SK-N-SH treated with all-trans-retinoic acid at 6 μM for 48 hours (cell line): ENCODE measurements around the gene C13orf46.

Experiments
- ZFP3 ChIP-seq: fragments of 250-450 bp; sonication (Bioruptor Pico); IDR thresholded peaks from 2 replicates; pipeline ENCODE4 v1.5.0; 2020; ENCODE audit warnings: mild to moderate bottlenecking, moderate library complexity
- TF ChIP-seq, protein P1 (sequence below): fragments of 250-450 bp; sonication (Bioruptor Pico); IDR thresholded peaks from 2 replicates; pipeline ENCODE4 v1.8.0; 2021; ENCODE audit warnings: low read depth, mild to moderate bottlenecking, moderate library complexity, borderline replicate concordance

DNA sequence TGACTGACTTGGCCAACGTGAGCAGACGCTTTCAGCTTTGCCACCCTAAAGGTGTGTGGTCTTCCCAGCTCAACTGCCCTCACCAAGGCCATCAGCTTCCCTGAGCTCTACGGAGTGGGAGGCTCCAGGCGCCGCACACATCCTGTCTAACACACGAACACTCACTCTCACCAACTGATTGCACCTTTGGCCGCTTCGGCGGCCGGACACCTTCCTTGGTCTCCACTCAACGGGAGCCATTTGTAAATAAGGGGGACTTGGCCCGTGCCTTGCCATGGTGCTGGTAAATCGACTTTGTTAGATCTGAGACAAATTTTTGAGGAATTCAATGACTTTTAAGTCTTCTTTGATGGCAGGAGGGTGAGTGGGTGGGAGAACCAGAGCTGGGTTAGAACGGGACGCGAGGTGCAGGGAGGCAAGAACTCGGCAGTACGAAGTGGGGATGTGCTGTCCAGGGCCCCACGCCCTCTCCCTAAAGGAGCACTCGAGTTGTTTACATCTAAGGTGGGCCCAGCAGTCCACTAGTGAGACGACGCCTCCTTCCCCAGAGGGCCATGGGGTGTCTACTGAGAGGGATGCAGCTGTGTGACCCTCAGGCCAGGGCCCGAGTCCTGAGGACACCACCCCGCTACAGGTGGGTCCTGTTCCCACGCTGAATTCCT, 4.4 kb downstream of the C13orf46 start:
- TF ChIP-seq, protein P1, sequence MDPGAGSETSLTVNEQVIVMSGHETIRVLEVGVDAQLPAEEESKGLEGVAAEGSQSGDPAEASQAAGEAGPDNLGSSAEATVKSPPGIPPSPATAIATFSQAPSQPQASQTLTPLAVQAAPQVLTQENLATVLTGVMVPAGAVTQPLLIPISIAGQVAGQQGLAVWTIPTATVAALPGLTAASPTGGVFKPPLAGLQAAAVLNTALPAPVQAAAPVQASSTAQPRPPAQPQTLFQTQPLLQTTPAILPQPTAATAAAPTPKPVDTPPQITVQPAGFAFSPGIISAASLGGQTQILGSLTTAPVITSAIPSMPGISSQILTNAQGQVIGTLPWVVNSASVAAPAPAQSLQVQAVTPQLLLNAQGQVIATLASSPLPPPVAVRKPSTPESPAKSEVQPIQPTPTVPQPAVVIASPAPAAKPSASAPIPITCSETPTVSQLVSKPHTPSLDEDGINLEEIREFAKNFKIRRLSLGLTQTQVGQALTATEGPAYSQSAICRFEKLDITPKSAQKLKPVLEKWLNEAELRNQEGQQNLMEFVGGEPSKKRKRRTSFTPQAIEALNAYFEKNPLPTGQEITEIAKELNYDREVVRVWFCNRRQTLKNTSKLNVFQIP (CRISPR knock-in tag) = no peak
- no peak for TF ChIP-seq ZFP3 (CRISPR knock-in tag)
